ENCODE data around the gene GRAMD4. TPM values are rescaled to one million over a fixed set of nuclear protein-coding genes. Genes with fewer than 3 reads are reported as not detected.

GRAMD4 gene
- total RNA-seq, 1 experiment from 2014 or later, result 23.4 TPM

GRCh38 chr22:46684706-46685105 is 64.5 kb downstream of the GRAMD4 start:
- Histone ChIP-seq H3K9me3 (no peaks in the 10 kb centered on the region), H3K27me3 (replicated peaks; ENCODE audit: control insufficient read depth, insufficient read depth, low read length) (no peaks in the 10 kb centered on the region), H3K4me1 (no peaks in the 10 kb centered on the region), H3K36me3 (ENCODE audit: control insufficient read depth, insufficient read depth, low read length) (no peaks in the 10 kb centered on the region), H3K4me3 (ENCODE audit: low read depth, low read length) (no peak overlapping the region)
- no peak for TF ChIP-seq CTCF (IDR thresholded peaks at IDR 0.05; ENCODE audit: insufficient read depth in 1 of 2, low read depth in 1 of 2, low read length in 1 of 2, severe bottlenecking in 1 of 2, unreplicated experiment in 1 of 2)
- ChIA-PET CTCF (no interaction called here), POLR2A (no interaction called here)
- Mint-ChIP-seq H3K36me3 (ENCODE audit: insufficient read depth, unreplicated experiment) (peaks cover 8% of the 10 kb centered on the region), H3K9me3 (ENCODE audit: unreplicated experiment) (no peaks in the 10 kb centered on the region), H3K27me3 (ENCODE audit: insufficient read depth, unreplicated experiment) (no peaks in the 10 kb centered on the region), H3K4me1 (ENCODE audit: low read depth, unreplicated experiment) (no peaks in the 10 kb centered on the region), H3K4me3 (ENCODE audit: unreplicated experiment) (no peak overlapping the region), H3K27ac (ENCODE audit: unreplicated experiment) (no peak overlapping the region)
- BruUV-seq (replicated peaks), result TSS peak; percentile 59
- DNase-seq, result no peak
- intact Hi-C loops (cut with micrococcal nuclease; ENCODE audit: unreplicated experiment), result no loop called here

- no peak for DNase-seq
- no peak overlapping the region for H3K27ac Mint-ChIP-seq (ENCODE audit: unreplicated experiment)
- intact Hi-C loops (cut with micrococcal nuclease; ENCODE audit: unreplicated experiment), result no loop called here
- H3K9me3 Mint-ChIP-seq (ENCODE audit: unreplicated experiment), result no peaks in the 10 kb centered on the region
- H3K4me1 Mint-ChIP-seq (ENCODE audit: low read depth, unreplicated experiment), result no peaks in the 10 kb centered on the region
- peaks cover 21% of the 10 kb centered on the region for H3K36me3 Mint-ChIP-seq (ENCODE audit: insufficient read depth, unreplicated experiment)
- Histone ChIP-seq H3K4me1 (no peaks in the 10 kb centered on the region), H3K36me3 (ENCODE audit: control insufficient read depth, insufficient read depth, low read length) (no peaks in the 10 kb centered on the region), H3K9me3 (no peaks in the 10 kb centered on the region), H3K4me3 (ENCODE audit: low read depth, low read length) (no peak overlapping the region), H3K27me3 (replicated peaks; ENCODE audit: control insufficient read depth, insufficient read depth, low read length) (no peaks in the 10 kb centered on the region)
- ChIA-PET CTCF (no interaction called here), POLR2A (no interaction called here)
- no peak for TF ChIP-seq CTCF (IDR thresholded peaks at IDR 0.05; ENCODE audit: insufficient read depth in 1 of 2, low read depth in 1 of 2, low read length in 1 of 2, severe bottlenecking in 1 of 2, unreplicated experiment in 1 of 2)
- no TSS peak for BruUV-seq (replicated peaks)
- H3K4me3 Mint-ChIP-seq (ENCODE audit: unreplicated experiment), result no peak overlapping the region
- no peaks in the 10 kb centered on the region for H3K27me3 Mint-ChIP-seq (ENCODE audit: insufficient read depth, unreplicated experiment)
Measured at GRCh38 chr22:46686221-46687047, 66.2 kb downstream of the GRAMD4 start.

- Mint-ChIP-seq H3K36me3 (ENCODE audit: insufficient read depth, unreplicated experiment) (peaks cover 26% of the 10 kb centered on the region), H3K27me3 (ENCODE audit: insufficient read depth, unreplicated experiment) (no peaks in the 10 kb centered on the region), H3K4me3 (ENCODE audit: unreplicated experiment) (no peak overlapping the region), H3K27ac (ENCODE audit: unreplicated experiment) (no peak overlapping the region), H3K9me3 (ENCODE audit: unreplicated experiment) (no peaks in the 10 kb centered on the region), H3K4me1 (ENCODE audit: low read depth, unreplicated experiment) (no peaks in the 10 kb centered on the region)
- Histone ChIP-seq H3K27me3 (replicated peaks; ENCODE audit: control insufficient read depth, insufficient read depth, low read length) (no peaks in the 10 kb centered on the region), H3K9me3 (no peaks in the 10 kb centered on the region), H3K36me3 (ENCODE audit: control insufficient read depth, insufficient read depth, low read length) (no peaks in the 10 kb centered on the region; the same call in 1 of the 2 replicates), H3K4me3 (ENCODE audit: low read depth, low read length) (no peak overlapping the region), H3K4me1 (no peaks in the 10 kb centered on the region)
- ChIA-PET POLR2A (no interaction called here), CTCF (no interaction called here)
- no peak for TF ChIP-seq CTCF (IDR thresholded peaks at IDR 0.05; ENCODE audit: insufficient read depth in 1 of 2, low read depth in 1 of 2, low read length in 1 of 2, severe bottlenecking in 1 of 2, unreplicated experiment in 1 of 2)
- intact Hi-C loops (cut with micrococcal nuclease; ENCODE audit: unreplicated experiment), result no loop called here
- BruUV-seq (replicated peaks), result no TSS peak
- DNase-seq, result no peak
Measured at GRCh38 chr22:46687048-46687444, 66.9 kb downstream of the GRAMD4 start.

All from Caco-2 (cell line).